ENCODE measurements around the gene TBR1.

GRCh38 chr2:161371869-161372268 lies 44.2 kb upstream of the TBR1 start:
- TF ChIP-seq CTCF (IDR thresholded peaks at IDR 0.05) (no peak), POLR2A (IDR thresholded peaks at IDR 0.05) (no peak)

Measured in right lobe of liver (tissue), 4 donors.